Tibial nerve (tissue), 4 donors: ENCODE results near the gene COL19A1.

Experiments used
- CTCF ChIP-seq, 5 experiments: fragments of 200-600 bp in 3 of 5; fragments of 450-650 bp in 2 of 5; sonication (generic) in 3 of 5; IDR thresholded peaks; one replicate each; pipeline ENCODE4 v1.5.1; 2016 to 2019; ENCODE audit warnings: antibody characterized with exemption in 5 of 5, mild to moderate bottlenecking in 3 of 5, moderate library complexity in 2 of 5
- EP300 ChIP-seq, 2 donors: sonication (generic); formaldehyde crosslinking; IDR thresholded peaks; one replicate each; pipeline ENCODE4 v1.6.1; 2017; ENCODE audit warnings: antibody characterized with exemption in 2 of 2, mild to moderate bottlenecking in 1 of 2
- POLR2A ChIP-seq, 2 donors: fragments of 450-650 bp; IDR thresholded peaks; one replicate each; pipeline ENCODE4 v1.6.1; 2017; ENCODE audit warnings: antibody characterized with exemption in 2 of 2, mild to moderate bottlenecking in 2 of 2, moderate library complexity in 2 of 2

- TF ChIP-seq POLR2A (IDR thresholded peaks at IDR 0.05) (no peak), CTCF (IDR thresholded peaks at IDR 0.05) (no peak), EP300 (IDR thresholded peaks at IDR 0.05) (no peak)
These were observed 320.1 kb downstream of the COL19A1 start for GRCh38 chr6:70186461-70186860.
